ENCODE data around the gene SUN2. TPM values are rescaled to one million over a fixed set of nuclear protein-coding genes. Genes with fewer than 3 reads are reported as not detected.

The SUN2 gene
- total and polyA plus RNA-seq, 2 of the 13 experiments (the other 11 are each of a cell fraction or from before 2014, with no cell fraction given): 45.6 to 56.6 TPM

DNA sequence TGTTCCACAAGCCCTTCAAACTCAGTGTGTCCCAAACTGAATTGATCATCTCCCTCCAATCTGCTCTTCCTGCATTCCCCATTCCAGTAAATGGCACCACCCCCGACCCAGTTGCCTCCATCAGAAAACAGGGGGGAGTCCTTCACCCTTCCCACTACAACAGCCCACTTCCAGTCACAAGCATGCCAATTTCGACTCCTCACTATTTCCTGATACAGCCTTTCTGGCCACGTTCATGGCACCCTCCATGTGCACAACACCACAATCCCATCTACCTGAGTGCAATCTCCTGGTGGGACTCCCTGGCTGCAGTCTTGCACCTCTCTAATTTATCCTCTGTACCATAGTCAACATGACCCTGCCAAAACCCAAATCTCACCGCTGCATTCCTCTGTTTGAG, 39.8 kb upstream of the SUN2 start:
- no peak overlapping the region for H2AFZ ChIP-seq (ENCODE audit: low read length)
- no peaks in the 10 kb centered on the region for H3K79me2 ChIP-seq (ENCODE audit: insufficient read depth, low read length)
- no peak overlapping the region for H3K27ac ChIP-seq (ENCODE audit: extremely low read length, insufficient read depth, low read length)
- H3K4me1 ChIP-seq (ENCODE audit: insufficient read depth, low read length): peaks cover 29% of the 10 kb centered on the region
- in situ Hi-C loops (cut with HindIII; ENCODE audit: extremely low pct_ligation_motif_present, low pct_unique_long_range_greater_than_20kb): no loop called here
- H3K4me3 ChIP-seq (replicated peaks in 1 of 3; ENCODE audit: insufficient read depth in 1 of 3, low read depth in 2 of 3, low read length in 3 of 3): no peak overlapping the region
- ATAC-seq (no peak), DNase-seq (ENCODE audit: low spot score) (no peak), FAIRE-seq (no peak)
- H3K4me2 ChIP-seq (ENCODE audit: low read depth, low read length): no peak overlapping the region
- H3K27me3 ChIP-seq (ENCODE audit: control insufficient read depth in 1 of 2, insufficient read depth in 2 of 2, low read length in 2 of 2): peaks cover 0 to 9% of the 10 kb centered on the region in 2 experiments; a peak in 3 of 5 replicates
- intact Hi-C loops (cut with micrococcal nuclease; ENCODE audit: unreplicated experiment): no loop called here
- no peaks in the 10 kb centered on the region for H3K9me3 ChIP-seq (ENCODE audit: low read length)
- BruUV-seq (replicated peaks): no TSS peak
- CTCF ChIA-PET (ENCODE audit: low intra/inter-chr PET ratio, low total read pairs): no interaction called here
- POLR2A ChIA-PET: no interaction called here
- H3K36me3 ChIP-seq (replicated peaks in 1 of 2; ENCODE audit: control insufficient read depth in 1 of 2, insufficient read depth in 2 of 2, low read length in 2 of 2): no peaks in the 10 kb centered on the region
- no peak overlapping the region for H3K9ac ChIP-seq (ENCODE audit: insufficient read depth, low read depth, low read length)
- 27% methylated on average over 4 of the region's 4 CpGs for WGBS (ENCODE audit: low lambda C conversion rate)
- no peaks in the 10 kb centered on the region for H4K20me1 ChIP-seq (ENCODE audit: insufficient read depth, low read length)
- TF ChIP-seq RARA (CRISPR knock-in tag; IDR thresholded peaks at IDR 0.05): no peak
- TF ChIP-seq, protein P1, sequence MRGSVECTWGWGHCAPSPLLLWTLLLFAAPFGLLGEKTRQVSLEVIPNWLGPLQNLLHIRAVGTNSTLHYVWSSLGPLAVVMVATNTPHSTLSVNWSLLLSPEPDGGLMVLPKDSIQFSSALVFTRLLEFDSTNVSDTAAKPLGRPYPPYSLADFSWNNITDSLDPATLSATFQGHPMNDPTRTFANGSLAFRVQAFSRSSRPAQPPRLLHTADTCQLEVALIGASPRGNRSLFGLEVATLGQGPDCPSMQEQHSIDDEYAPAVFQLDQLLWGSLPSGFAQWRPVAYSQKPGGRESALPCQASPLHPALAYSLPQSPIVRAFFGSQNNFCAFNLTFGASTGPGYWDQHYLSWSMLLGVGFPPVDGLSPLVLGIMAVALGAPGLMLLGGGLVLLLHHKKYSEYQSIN (CRISPR knock-in tag; IDR thresholded peaks at IDR 0.05; ENCODE audit: borderline replicate concordance): no peak
- TF ChIP-seq, protein P2, sequence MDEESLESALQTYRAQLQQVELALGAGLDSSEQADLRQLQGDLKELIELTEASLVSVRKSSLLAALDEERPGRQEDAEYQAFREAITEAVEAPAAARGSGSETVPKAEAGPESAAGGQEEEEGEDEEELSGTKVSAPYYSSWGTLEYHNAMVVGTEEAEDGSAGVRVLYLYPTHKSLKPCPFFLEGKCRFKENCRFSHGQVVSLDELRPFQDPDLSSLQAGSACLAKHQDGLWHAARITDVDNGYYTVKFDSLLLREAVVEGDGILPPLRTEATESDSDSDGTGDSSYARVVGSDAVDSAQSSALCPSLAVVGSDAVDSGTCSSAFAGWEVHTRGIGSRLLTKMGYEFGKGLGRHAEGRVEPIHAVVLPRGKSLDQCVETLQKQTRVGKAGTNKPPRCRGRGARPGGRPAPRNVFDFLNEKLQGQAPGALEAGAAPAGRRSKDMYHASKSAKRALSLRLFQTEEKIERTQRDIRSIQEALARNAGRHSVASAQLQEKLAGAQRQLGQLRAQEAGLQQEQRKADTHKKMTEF (CRISPR knock-in tag; IDR thresholded peaks at IDR 0.05): no peak
- TF ChIP-seq ATM (IDR thresholded peaks at IDR 0.05; ENCODE audit: borderline replicate concordance): no peak
- TF ChIP-seq ZNF343 (CRISPR knock-in tag; IDR thresholded peaks at IDR 0.05): no peak
- no peak for TF ChIP-seq SNRNP70 (IDR thresholded peaks at IDR 0.05; ENCODE audit: low read depth, low read length)
- no peak for TF ChIP-seq PAX8 (CRISPR knock-in tag; IDR thresholded peaks at IDR 0.05; ENCODE audit: borderline replicate concordance)
- TF ChIP-seq DMAP1 (CRISPR knock-in tag; IDR thresholded peaks at IDR 0.05): no peak
- no peak for TF ChIP-seq GFI1 (CRISPR knock-in tag; IDR thresholded peaks at IDR 0.05; ENCODE audit: borderline replicate concordance)
- TF ChIP-seq, protein P3, sequence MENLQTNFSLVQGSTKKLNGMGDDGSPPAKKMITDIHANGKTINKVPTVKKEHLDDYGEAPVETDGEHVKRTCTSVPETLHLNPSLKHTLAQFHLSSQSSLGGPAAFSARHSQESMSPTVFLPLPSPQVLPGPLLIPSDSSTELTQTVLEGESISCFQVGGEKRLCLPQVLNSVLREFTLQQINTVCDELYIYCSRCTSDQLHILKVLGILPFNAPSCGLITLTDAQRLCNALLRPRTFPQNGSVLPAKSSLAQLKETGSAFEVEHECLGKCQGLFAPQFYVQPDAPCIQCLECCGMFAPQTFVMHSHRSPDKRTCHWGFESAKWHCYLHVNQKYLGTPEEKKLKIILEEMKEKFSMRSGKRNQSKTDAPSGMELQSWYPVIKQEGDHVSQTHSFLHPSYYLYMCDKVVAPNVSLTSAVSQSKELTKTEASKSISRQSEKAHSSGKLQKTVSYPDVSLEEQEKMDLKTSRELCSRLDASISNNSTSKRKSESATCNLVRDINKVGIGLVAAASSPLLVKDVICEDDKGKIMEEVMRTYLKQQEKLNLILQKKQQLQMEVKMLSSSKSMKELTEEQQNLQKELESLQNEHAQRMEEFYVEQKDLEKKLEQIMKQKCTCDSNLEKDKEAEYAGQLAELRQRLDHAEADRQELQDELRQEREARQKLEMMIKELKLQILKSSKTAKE (CRISPR knock-in tag; IDR thresholded peaks at IDR 0.05; ENCODE audit: borderline replicate concordance): no peak
- TF ChIP-seq, protein P4, sequence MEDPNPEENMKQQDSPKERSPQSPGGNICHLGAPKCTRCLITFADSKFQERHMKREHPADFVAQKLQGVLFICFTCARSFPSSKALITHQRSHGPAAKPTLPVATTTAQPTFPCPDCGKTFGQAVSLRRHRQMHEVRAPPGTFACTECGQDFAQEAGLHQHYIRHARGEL (CRISPR knock-in tag; IDR thresholded peaks at IDR 0.05): no peak
- TF ChIP-seq SIN3B (IDR thresholded peaks at IDR 0.05; ENCODE audit: low read length): no peak
- TF ChIP-seq SOX13 (IDR thresholded peaks at IDR 0.05): no peak
- TF ChIP-seq SOX13 (CRISPR knock-in tag; conservative IDR thresholded peaks at IDR 0.05 in 1 of 2, IDR thresholded peaks at IDR 0.05 in 1 of 2): no peak
- TF ChIP-seq POGZ (CRISPR knock-in tag; IDR thresholded peaks at IDR 0.05): no peak
- no peak for TF ChIP-seq ATRX (CRISPR knock-in tag; IDR thresholded peaks at IDR 0.05; ENCODE audit: borderline replicate concordance)
- no peak for TF ChIP-seq NKX3-1 (CRISPR knock-in tag; IDR thresholded peaks at IDR 0.05)
- TF ChIP-seq, protein P5, sequence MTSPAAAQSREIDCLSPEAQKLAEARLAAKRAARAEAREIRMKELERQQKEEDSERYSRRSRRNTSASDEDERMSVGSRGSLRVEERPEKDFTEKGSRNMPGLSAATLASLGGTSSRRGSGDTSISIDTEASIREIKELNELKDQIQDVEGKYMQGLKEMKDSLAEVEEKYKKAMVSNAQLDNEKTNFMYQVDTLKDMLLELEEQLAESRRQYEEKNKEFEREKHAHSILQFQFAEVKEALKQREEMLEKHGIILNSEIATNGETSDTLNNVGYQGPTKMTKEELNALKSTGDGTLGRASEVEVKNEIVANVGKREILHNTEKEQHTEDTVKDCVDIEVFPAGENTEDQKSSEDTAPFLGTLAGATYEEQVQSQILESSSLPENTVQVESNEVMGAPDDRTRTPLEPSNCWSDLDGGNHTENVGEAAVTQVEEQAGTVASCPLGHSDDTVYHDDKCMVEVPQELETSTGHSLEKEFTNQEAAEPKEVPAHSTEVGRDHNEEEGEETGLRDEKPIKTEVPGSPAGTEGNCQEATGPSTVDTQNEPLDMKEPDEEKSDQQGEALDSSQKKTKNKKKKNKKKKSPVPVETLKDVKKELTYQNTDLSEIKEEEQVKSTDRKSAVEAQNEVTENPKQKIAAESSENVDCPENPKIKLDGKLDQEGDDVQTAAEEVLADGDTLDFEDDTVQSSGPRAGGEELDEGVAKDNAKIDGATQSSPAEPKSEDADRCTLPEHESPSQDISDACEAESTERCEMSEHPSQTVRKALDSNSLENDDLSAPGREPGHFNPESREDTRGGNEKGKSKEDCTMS (CRISPR knock-in tag; conservative IDR thresholded peaks at IDR 0.05): no peak
- no peak for TF ChIP-seq ZNF44 (CRISPR knock-in tag; IDR thresholded peaks at IDR 0.05)
- no peak for TF ChIP-seq SNAI1 (CRISPR knock-in tag; IDR thresholded peaks at IDR 0.05; ENCODE audit: borderline replicate concordance)

Data from HepG2 (cell line).